ENCODE measurements around the gene ITGA8.
"Not testable (repeated sequence)": the region's sequence is repeated elsewhere in the genome, so short reads cannot be mapped to it uniquely, and the experiment has no call there.

The ITGA8 gene

GRCh38 chr10:15478950-15479349 is 240.8 kb downstream of the ITGA8 start:
- Mint-ChIP-seq H3K27ac (no peak overlapping the region), H3K4me1 (ENCODE audit: low read depth) (no peaks in the 10 kb centered on the region), H3K4me3 (no peak overlapping the region), H3K36me3 (ENCODE audit: low read depth) (no peaks in the 10 kb centered on the region), H3K27me3 (peaks cover 34% of the 10 kb centered on the region), H3K9me3 (peaks cover 3% of the 10 kb centered on the region)

- Mint-ChIP-seq H3K4me1 (ENCODE audit: low read depth) (no peaks in the 10 kb centered on the region), H3K4me3 (no peak overlapping the region), H3K36me3 (ENCODE audit: low read depth) (no peaks in the 10 kb centered on the region), H3K27me3 (peaks cover 39% of the 10 kb centered on the region), H3K27ac (no peak overlapping the region), H3K9me3 (peaks cover 3% of the 10 kb centered on the region)
Observed at GRCh38 chr10:15478429-15478828, 241.3 kb downstream of the ITGA8 start.

GRCh38 chr10:15476337-15476736 is 243.4 kb downstream of the ITGA8 start:
- Mint-ChIP-seq H3K4me1 (ENCODE audit: low read depth) (no peaks in the 10 kb centered on the region), H3K9me3 (peaks cover 3% of the 10 kb centered on the region), H3K36me3 (ENCODE audit: low read depth) (no peaks in the 10 kb centered on the region), H3K4me3 (no peak overlapping the region), H3K27me3 (peaks cover 46% of the 10 kb centered on the region), H3K27ac (no peak overlapping the region)

GRCh38 chr10:15475439-15475838 is 244.3 kb downstream of the ITGA8 start:
- not testable (repeated sequence) for H3K36me3 Mint-ChIP-seq (ENCODE audit: low read depth); H3K4me1 Mint-ChIP-seq (ENCODE audit: low read depth); H3K27ac Mint-ChIP-seq; H3K9me3 Mint-ChIP-seq; H3K4me3 Mint-ChIP-seq
- peaks cover 46% of the 10 kb centered on the region for H3K27me3 Mint-ChIP-seq

GRCh38 chr10:15474671-15475070 is 245.1 kb downstream of the ITGA8 start:
- Mint-ChIP-seq H3K4me3 (no peak overlapping the region), H3K27me3 (peaks cover 42% of the 10 kb centered on the region), H3K36me3 (ENCODE audit: low read depth) (no peaks in the 10 kb centered on the region), H3K27ac (no peak overlapping the region), H3K4me1 (ENCODE audit: low read depth) (no peaks in the 10 kb centered on the region), H3K9me3 (peaks cover 3% of the 10 kb centered on the region)

- peaks cover 3% of the 10 kb centered on the region for H3K9me3 Mint-ChIP-seq
- H3K27ac Mint-ChIP-seq = no peak overlapping the region
- no peaks in the 10 kb centered on the region for H3K4me1 Mint-ChIP-seq (ENCODE audit: low read depth)
- peaks cover 32% of the 10 kb centered on the region for H3K27me3 Mint-ChIP-seq
- H3K36me3 Mint-ChIP-seq (ENCODE audit: low read depth) = no peaks in the 10 kb centered on the region
- no peak overlapping the region for H3K4me3 Mint-ChIP-seq
Observed at GRCh38 chr10:15473396-15473767, 246.3 kb downstream of the ITGA8 start.

GRCh38 chr10:15472431-15473395 is 247.0 kb downstream of the ITGA8 start:
- no peaks in the 10 kb centered on the region for H3K4me1 Mint-ChIP-seq (ENCODE audit: low read depth)
- H3K27me3 Mint-ChIP-seq = peaks cover 27% of the 10 kb centered on the region
- no peaks in the 10 kb centered on the region for H3K36me3 Mint-ChIP-seq (ENCODE audit: low read depth)
- H3K4me3 Mint-ChIP-seq = no peak overlapping the region
- H3K27ac Mint-ChIP-seq = no peak overlapping the region
- H3K9me3 Mint-ChIP-seq = peaks cover 3% of the 10 kb centered on the region

GRCh38 chr10:15472008-15472407 is 247.7 kb downstream of the ITGA8 start:
- Mint-ChIP-seq H3K36me3 (ENCODE audit: low read depth) (no peaks in the 10 kb centered on the region), H3K4me1 (ENCODE audit: low read depth) (no peaks in the 10 kb centered on the region), H3K4me3 (no peak overlapping the region), H3K27me3 (peaks cover 27% of the 10 kb centered on the region), H3K27ac (no peak overlapping the region), H3K9me3 (peaks cover 3% of the 10 kb centered on the region)

- H3K36me3 Mint-ChIP-seq (ENCODE audit: low read depth) = no peaks in the 10 kb centered on the region
- H3K4me1 Mint-ChIP-seq (ENCODE audit: low read depth) = no peaks in the 10 kb centered on the region
- no peak overlapping the region for H3K27ac Mint-ChIP-seq
- no peak overlapping the region for H3K4me3 Mint-ChIP-seq
- peaks cover 22% of the 10 kb centered on the region for H3K27me3 Mint-ChIP-seq
- H3K9me3 Mint-ChIP-seq = peaks cover 3% of the 10 kb centered on the region
Observed at GRCh38 chr10:15469111-15469510, 250.6 kb downstream of the ITGA8 start.

- Mint-ChIP-seq H3K9me3 (peaks cover 3% of the 10 kb centered on the region), H3K27ac (no peak overlapping the region), H3K36me3 (ENCODE audit: low read depth) (no peaks in the 10 kb centered on the region), H3K4me3 (no peak overlapping the region), H3K4me1 (ENCODE audit: low read depth) (no peaks in the 10 kb centered on the region), H3K27me3 (peaks cover 41% of the 10 kb centered on the region)
Observed at GRCh38 chr10:15464381-15464780, 255.3 kb downstream of the ITGA8 start.

Measured in stimulated activated naive CD8-positive, alpha-beta T cell treated with anti-CD3 and anti-CD28 coated beads, Interleukin-15, Interleukin-2, amounts not matched to agents 100 ng/mL and 50 ng/mL, for 24 hours (primary cell).